T-helper 17 cell (primary cell): ENCODE results near the gene FGF2. TPM values are rescaled to one million over a fixed set of nuclear protein-coding genes. Genes with fewer than 3 reads are reported as not detected.
"Not testable (repeated sequence)": the region's sequence is repeated elsewhere in the genome, so short reads cannot be mapped to it uniquely, and the experiment has no call there.

Source experiments
- ATAC-seq: fragments of 150-1000 bp; cut with Tn5 transposase; 2 replicates; pipeline ENCODE4 v1.10.0; 2021; ENCODE audit warnings: mild to moderate bottlenecking, moderate library complexity
- DNase-seq, 3 donors: peaks; one replicate each; pipeline versions ENCODE4 v3.0.0 to v3.0.0-alpha.2; 2020 to 2021
- H3K9me3 ChIP-seq: one replicate; pipeline ENCODE4 v1.7.0; 2013; ENCODE audit warnings: low read length, mild to moderate bottlenecking; ENCODE audit not compliant: control insufficient read depth, poor library complexity, severe bottlenecking
- H3K27ac Mint-ChIP-seq: one replicate; pipeline ENCODE4 v1.8.0; 2022; ENCODE audit warnings: mild to moderate bottlenecking, moderate library complexity, mixed read lengths
- H3K27me3 Mint-ChIP-seq: one replicate; pipeline ENCODE4 v1.8.0; 2022; ENCODE audit warnings: mixed read lengths
- H3K36me3 Mint-ChIP-seq: one replicate; pipeline ENCODE4 v1.8.0; 2022; ENCODE audit warnings: low read depth, mixed read lengths
- H3K4me1 Mint-ChIP-seq: one replicate; pipeline ENCODE4 v1.8.0; 2022; ENCODE audit warnings: mild to moderate bottlenecking, mixed read lengths
- H3K4me3 Mint-ChIP-seq: one replicate; pipeline ENCODE4 v1.8.0; 2022; ENCODE audit warnings: mild to moderate bottlenecking, moderate library complexity, mixed read lengths
- total RNA-seq, 4 donors: library from RNA in 2 of 4; stranded (reverse) in 2 of 4; gene quantifications; one replicate each; pipeline ENCODE4 v1.2.3 and lab custom pipeline; 2022 to 2026

Gene FGF2
- total RNA-seq, 2 donors from 2014 or later = 0.31 TPM; not detected in 1

DNA sequence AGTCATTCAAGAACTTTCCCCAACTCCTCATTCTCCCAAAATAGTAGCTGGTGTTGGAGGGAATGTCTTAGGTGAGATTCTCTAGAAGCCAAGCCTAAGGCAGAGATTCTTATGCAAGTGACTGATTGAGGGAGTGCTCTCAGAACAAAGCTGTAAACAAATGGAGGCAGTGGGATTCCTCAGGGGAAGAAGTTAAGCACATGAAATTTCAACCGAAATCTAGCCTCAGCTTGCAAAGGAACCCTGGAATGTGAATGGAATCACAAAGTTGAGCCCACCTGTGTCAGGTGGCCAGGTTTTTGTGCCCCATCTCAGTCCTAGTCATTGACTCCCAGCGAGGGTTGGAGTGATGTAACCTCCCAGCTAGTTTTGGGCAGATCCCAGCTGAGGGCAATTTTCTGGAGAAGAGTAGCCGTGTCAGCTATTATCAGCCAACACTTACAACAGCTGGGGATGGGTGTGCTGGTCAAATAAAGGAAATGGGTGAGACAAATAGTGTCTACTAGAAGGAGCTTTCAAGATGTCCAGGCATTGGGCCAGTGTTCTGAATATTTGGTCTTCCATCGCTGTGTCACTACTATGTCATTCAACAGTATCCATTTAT, 29.7 kb upstream of the FGF2 start:
- H3K27me3 Mint-ChIP-seq = peaks cover 26% of the 10 kb centered on the region
- ATAC-seq = no peak
- no peak overlapping the region for H3K4me3 Mint-ChIP-seq

GRCh38 chr4:122797405-122798094, 29.1 kb upstream of the FGF2 start:
- H3K36me3 Mint-ChIP-seq = no peaks in the 10 kb centered on the region
- no peak for ATAC-seq
- peaks cover 26% of the 10 kb centered on the region for H3K27me3 Mint-ChIP-seq
- no peak overlapping the region for H3K4me3 Mint-ChIP-seq
- H3K9me3 ChIP-seq = no peaks in the 10 kb centered on the region
- no peak overlapping the region for H3K27ac Mint-ChIP-seq
- DNase-seq = no peak
- H3K4me1 Mint-ChIP-seq = peaks cover 2% of the 10 kb centered on the region

More for the DNA sequence above, 29.7 kb upstream of the FGF2 start:
- Mint-ChIP-seq H3K4me1 (peaks cover 2% of the 10 kb centered on the region), H3K27ac (no peak overlapping the region), H3K36me3 (no peaks in the 10 kb centered on the region)
- DNase-seq = no peak
- H3K9me3 ChIP-seq = no peaks in the 10 kb centered on the region

- no peaks in the 10 kb centered on the region for H3K9me3 ChIP-seq
- no peak for ATAC-seq
- no peak for DNase-seq
- peaks cover 26% of the 10 kb centered on the region for H3K27me3 Mint-ChIP-seq
- no peak overlapping the region for H3K4me3 Mint-ChIP-seq
- H3K36me3 Mint-ChIP-seq = no peaks in the 10 kb centered on the region
- no peak overlapping the region for H3K27ac Mint-ChIP-seq
- peaks cover 2% of the 10 kb centered on the region for H3K4me1 Mint-ChIP-seq
Observed at GRCh38 chr4:122798101-122798500, 28.5 kb upstream of the FGF2 start.

DNA sequence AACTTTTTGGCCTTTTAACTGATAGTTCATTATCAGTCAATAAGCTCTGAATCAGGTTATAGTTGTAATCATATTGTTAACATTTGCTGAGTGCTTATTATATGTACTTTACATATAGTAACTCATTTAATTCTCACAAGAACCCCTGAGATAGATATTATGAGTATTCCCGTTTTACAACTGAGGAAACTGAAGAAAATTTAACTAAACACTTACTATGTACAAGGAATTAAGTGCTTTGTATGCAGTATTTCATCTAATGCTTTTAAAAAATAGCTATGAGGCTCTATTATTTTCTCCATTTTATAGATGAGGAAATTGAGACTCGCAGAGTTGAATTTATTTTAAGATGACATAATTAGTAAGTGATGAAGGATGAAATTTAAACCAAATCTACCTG, 27.7 kb upstream of the FGF2 start:
- Mint-ChIP-seq H3K36me3 (no peaks in the 10 kb centered on the region), H3K4me1 (peaks cover 2% of the 10 kb centered on the region), H3K4me3 (no peak overlapping the region), H3K27me3 (peaks cover 26% of the 10 kb centered on the region), H3K27ac (no peak overlapping the region)
- no peaks in the 10 kb centered on the region for H3K9me3 ChIP-seq
- ATAC-seq (no peak), DNase-seq (no peak)

GRCh38 chr4:122803788-122804208, 22.8 kb upstream of the FGF2 start:
- Mint-ChIP-seq H3K4me1 (no peaks in the 10 kb centered on the region), H3K36me3 (no peaks in the 10 kb centered on the region), H3K4me3 (no peak overlapping the region), H3K27me3 (peaks cover 6% of the 10 kb centered on the region), H3K27ac (no peak overlapping the region)
- H3K9me3 ChIP-seq = no peaks in the 10 kb centered on the region
- no peak for ATAC-seq
- no peak for DNase-seq

DNA sequence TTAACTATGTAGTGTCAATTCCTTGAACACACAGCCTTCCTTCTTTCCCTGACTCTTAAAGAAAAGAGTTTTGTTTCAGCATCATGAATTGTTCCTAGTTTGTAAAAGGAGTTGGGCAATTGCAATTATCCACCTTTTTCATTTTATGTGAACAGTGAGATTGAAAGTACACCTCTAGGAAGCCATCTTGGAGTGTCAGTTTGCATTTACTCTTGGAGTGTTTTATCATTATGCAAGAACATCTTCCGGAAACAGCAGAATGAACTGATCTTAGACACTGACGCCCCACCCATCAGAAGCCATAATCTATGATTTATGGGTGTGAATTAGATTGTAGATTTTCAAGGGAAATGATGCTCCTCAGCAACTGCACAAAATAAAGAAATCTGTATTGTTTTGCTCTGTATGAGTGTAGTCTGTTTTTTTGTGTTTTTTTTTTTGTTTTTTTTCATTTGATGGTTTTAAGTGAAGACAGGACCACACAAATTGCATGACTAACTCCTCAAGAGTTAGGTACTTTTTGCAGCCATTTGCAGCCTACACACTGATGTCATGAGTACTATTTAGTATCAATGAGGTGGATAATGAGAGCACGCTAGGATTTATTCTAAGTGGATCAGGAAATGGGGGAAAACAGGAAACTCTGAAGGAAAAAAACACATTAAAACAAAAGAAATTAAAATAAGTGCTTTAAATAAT, 19.5 kb upstream of the FGF2 start:
- H3K36me3 Mint-ChIP-seq = no peaks in the 10 kb centered on the region
- no peaks in the 10 kb centered on the region for H3K4me1 Mint-ChIP-seq
- peaks cover 6% of the 10 kb centered on the region for H3K27me3 Mint-ChIP-seq
- H3K27ac Mint-ChIP-seq = peak overlapping the region; percentile 9
- ATAC-seq (no peak), DNase-seq (no peak)
- H3K9me3 ChIP-seq = no peaks in the 10 kb centered on the region
- no peak overlapping the region for H3K4me3 Mint-ChIP-seq

- H3K27me3 Mint-ChIP-seq = peaks cover 6% of the 10 kb centered on the region
- H3K27ac Mint-ChIP-seq = no peak overlapping the region
Observed at GRCh38 chr4:122810669-122811068, 16.0 kb upstream of the FGF2 start.

DNA sequence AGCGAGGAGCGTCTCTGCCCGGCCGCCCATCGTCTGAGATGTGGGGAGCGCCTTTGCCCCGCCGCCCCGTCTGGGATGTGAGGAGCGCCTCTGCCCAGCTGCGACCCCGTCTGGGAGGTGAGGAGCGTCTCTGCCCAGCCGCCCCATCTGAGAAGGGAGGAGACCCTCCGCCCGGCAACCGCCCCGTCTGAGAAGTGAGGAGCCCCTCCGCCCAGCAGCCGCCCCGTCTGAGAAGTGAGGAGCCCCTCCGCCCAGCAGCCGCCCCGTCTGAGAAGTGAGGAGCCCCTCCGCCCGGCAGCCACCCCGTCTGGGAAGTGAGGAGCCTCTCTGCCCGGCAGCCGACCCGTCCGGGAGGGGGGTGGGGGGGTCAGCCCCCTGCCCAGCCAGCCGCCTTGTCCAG, 14.8 kb upstream of the FGF2 start:
- not testable (repeated sequence) for H3K27ac Mint-ChIP-seq

More at GRCh38 chr4:122810669-122811068, 16.0 kb upstream of the FGF2 start:
- Mint-ChIP-seq H3K4me1 (no peaks in the 10 kb centered on the region), H3K4me3 (no peak overlapping the region), H3K36me3 (no peaks in the 10 kb centered on the region)
- DNase-seq (no peak), ATAC-seq (no peak)
- H3K9me3 ChIP-seq = no peaks in the 10 kb centered on the region

DNA sequence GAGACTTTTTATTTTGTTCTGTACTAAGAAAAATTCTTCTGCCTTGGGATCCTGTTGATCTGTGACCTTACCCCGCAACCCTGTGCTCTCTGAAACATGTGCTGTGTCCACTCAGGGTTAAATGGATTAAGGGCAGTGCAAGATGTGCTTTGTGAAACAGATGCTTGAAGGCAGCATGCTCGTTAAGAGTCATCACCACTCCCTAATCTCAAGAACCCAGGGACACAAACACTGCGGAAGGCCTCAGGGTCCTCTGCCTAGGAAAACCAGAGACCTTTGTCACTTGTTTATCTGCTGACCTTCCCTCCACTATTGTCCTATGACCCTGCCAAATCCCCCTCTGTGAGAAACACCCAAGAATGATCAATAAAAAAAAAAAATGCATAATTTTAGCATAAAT, 13.8 kb upstream of the FGF2 start:
- not testable (repeated sequence) for DNase-seq, H3K27me3 Mint-ChIP-seq, ATAC-seq, H3K36me3 Mint-ChIP-seq, H3K9me3 ChIP-seq, H3K4me3 Mint-ChIP-seq, H3K27ac Mint-ChIP-seq, H3K4me1 Mint-ChIP-seq

More for the DNA sequence above, 14.8 kb upstream of the FGF2 start:
- H3K9me3 ChIP-seq, DNase-seq, H3K4me3 Mint-ChIP-seq, ATAC-seq, H3K36me3 Mint-ChIP-seq, H3K4me1 Mint-ChIP-seq, H3K27me3 Mint-ChIP-seq: not testable (repeated sequence)

GRCh38 chr4:122814426-122814825, 12.2 kb upstream of the FGF2 start:
- no peaks in the 10 kb centered on the region for H3K36me3 Mint-ChIP-seq
- H3K27ac Mint-ChIP-seq = no peak overlapping the region
- H3K4me1 Mint-ChIP-seq = no peaks in the 10 kb centered on the region
- DNase-seq = no peak
- peaks cover 4% of the 10 kb centered on the region for H3K27me3 Mint-ChIP-seq
- H3K4me3 Mint-ChIP-seq = no peak overlapping the region
- no peak for ATAC-seq
- no peaks in the 10 kb centered on the region for H3K9me3 ChIP-seq

- Mint-ChIP-seq H3K4me1 (no peaks in the 10 kb centered on the region), H3K27ac (no peak overlapping the region), H3K27me3 (peaks cover 9% of the 10 kb centered on the region), H3K4me3 (no peak overlapping the region), H3K36me3 (no peaks in the 10 kb centered on the region)
- DNase-seq = no peak
- ATAC-seq = no peak
- H3K9me3 ChIP-seq = no peaks in the 10 kb centered on the region
Observed at GRCh38 chr4:122815248-122815647, 11.4 kb upstream of the FGF2 start.

DNA sequence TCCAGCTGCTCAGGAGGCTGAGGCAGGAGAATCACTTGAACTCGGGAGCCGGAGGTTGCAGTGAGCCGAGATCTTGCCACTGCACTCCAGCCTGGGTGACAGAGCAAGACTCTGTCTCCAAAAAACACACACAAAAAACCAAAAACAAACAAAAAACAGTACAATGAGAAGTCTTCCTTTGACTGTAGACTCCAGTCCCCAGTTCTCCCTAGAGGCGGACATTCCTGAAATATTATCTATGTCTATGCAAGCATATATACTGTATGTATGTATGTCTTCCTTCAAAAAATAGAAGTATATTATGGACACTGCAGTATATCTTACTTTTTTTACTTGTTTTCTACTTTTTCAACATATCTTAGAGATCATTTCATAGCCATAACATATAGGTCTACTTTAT, 10.2 kb upstream of the FGF2 start:
- ATAC-seq = no peak

GRCh38 chr4:122819708-122820449, 6.8 kb upstream of the FGF2 start:
- no peaks in the 10 kb centered on the region for H3K36me3 Mint-ChIP-seq
- H3K27me3 Mint-ChIP-seq = peaks cover 43% of the 10 kb centered on the region
- no peak overlapping the region for H3K27ac Mint-ChIP-seq
- no peak overlapping the region for H3K4me3 Mint-ChIP-seq
- H3K9me3 ChIP-seq = no peaks in the 10 kb centered on the region
- ATAC-seq (no peak), DNase-seq (no peak)
- H3K4me1 Mint-ChIP-seq = peaks cover 3% of the 10 kb centered on the region

More for the DNA sequence above, 10.2 kb upstream of the FGF2 start:
- no peaks in the 10 kb centered on the region for H3K9me3 ChIP-seq
- Mint-ChIP-seq H3K27ac (no peak overlapping the region), H3K27me3 (peaks cover 21% of the 10 kb centered on the region), H3K36me3 (no peaks in the 10 kb centered on the region), H3K4me1 (no peaks in the 10 kb centered on the region), H3K4me3 (no peak overlapping the region)
- DNase-seq = no peak
